RPMI8226 (cell line): ENCODE measurements around the gene USP20.

ENCODE experiments used
- DNase-seq: peaks from one replicate; pipeline ENCODE4 v3.0.0-alpha.2; 2015

USP20 gene

GRCh38 chr9:129858167-129858962, 23.1 kb downstream of the USP20 start:
- DNase-seq: no peak

DNA sequence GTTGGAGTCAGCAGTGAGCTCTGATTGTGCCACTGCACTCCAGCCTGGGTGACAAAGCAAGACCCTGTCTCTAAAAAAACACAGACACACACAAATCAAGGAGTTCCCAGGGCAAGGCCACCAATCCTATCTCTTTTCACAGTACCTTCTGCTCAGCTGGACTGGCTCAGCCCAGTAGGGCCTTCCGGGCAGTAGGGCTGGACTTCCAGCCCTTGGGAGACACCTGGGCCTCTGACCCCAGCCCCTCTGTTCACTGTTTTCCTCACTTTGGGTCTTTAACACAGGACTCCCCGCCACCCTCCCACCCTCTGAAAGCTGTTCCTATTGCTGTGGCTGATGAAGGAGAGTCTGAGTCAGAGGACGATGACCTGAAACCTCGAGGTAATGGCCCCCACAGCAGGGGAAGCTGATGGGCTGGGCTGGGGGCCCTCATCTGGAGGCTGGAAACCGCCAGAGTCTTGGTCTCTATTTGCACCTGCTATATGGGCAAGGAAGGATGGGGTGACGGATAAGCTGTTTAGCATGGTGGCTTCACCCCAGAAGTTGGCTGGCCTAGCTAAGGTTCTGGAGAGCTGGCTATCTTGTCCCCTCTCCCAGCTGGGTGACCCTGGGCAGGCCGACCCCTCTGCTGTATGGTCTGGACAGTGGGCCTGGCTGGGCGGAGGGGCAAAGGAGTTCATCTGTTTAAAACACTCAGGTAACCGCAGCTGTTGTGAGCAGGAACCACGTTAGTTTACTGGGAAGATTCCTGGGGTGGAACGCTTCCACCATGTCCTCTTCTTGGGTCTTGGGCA, 25.6 kb downstream of the USP20 start:
- no peak for DNase-seq

DNA sequence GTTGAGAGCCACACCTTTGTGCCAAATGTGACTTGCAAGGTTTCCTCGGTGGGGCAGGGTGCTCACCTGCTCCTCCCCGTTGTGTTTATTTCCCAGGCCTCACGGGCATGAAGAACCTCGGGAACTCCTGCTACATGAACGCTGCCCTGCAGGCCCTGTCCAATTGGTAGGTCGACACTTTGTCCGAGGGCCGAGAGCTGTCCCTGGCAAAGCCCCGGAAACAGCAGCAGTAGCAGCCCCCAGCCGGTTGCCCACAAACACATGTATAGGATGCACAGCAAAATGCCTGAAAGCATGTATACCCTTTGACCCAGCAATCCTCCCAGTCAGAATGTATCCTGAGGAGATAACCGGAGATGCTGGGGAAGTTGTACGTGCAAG, 26.2 kb downstream of the USP20 start:
- no peak for DNase-seq

DNA sequence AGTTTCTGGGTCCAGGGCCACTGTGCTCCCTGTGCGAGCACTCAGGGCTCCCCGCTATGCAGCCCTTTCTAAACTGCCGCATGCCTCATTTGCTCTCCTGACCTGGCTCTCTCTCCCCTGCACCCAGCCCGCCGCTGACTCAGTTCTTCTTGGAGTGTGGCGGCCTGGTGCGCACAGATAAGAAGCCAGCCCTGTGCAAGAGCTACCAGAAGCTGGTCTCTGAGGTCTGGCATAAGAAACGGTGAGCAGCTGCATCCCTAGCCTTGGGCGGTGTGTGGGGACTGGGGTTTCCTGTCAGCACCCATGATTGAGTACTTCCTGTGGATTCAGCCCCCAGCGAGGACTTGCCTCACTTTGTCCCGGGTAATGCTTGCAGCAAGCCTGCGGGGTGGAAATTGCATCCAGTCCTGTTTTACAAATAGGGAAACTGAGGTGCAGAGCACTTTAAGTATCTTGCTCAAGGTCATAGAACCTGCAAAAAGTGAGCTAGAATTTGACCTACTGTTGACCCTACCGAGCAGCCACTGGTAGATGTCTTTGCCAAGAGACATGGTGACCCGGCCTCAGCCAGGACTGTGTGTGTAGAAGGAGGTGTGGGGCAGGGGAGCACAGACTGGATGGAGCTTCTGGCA, 27.9 kb downstream of the USP20 start:
- no peak for DNase-seq

DNA sequence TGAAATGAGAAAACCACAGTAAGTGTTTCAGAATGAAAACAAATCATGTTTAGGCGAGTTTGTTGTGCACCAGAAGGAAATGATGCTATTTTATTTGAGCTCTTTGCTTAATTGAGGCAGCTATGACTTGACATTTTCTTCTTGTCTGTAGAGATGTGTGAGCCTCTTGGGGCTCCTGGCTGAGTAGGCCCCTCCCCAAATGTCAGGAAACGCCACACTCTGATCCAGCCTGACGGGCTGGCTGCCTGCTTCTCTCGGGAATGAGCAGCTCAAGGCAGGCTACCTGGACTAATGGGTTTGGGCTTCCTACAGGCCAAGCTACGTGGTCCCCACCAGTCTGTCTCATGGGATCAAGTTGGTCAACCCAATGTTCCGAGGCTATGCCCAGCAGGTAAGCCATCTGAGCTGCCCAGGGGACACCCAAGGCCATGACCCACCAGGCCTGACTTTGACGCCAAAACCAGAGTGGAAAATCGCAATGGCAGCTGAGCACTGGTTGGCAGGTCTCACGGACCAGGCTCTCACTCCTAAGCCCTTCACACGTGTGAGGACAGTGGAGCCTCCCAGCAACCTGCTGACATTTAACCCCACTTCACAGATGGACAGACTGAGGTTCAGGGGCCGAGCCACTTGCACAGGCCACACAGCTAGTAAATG, 29.9 kb downstream of the USP20 start:
- no peak for DNase-seq

- no peak for DNase-seq
Observed at GRCh38 chr9:129865668-129866320, 30.5 kb downstream of the USP20 start.

- DNase-seq: no peak
Observed at GRCh38 chr9:129866394-129867135, 31.3 kb downstream of the USP20 start.

DNA sequence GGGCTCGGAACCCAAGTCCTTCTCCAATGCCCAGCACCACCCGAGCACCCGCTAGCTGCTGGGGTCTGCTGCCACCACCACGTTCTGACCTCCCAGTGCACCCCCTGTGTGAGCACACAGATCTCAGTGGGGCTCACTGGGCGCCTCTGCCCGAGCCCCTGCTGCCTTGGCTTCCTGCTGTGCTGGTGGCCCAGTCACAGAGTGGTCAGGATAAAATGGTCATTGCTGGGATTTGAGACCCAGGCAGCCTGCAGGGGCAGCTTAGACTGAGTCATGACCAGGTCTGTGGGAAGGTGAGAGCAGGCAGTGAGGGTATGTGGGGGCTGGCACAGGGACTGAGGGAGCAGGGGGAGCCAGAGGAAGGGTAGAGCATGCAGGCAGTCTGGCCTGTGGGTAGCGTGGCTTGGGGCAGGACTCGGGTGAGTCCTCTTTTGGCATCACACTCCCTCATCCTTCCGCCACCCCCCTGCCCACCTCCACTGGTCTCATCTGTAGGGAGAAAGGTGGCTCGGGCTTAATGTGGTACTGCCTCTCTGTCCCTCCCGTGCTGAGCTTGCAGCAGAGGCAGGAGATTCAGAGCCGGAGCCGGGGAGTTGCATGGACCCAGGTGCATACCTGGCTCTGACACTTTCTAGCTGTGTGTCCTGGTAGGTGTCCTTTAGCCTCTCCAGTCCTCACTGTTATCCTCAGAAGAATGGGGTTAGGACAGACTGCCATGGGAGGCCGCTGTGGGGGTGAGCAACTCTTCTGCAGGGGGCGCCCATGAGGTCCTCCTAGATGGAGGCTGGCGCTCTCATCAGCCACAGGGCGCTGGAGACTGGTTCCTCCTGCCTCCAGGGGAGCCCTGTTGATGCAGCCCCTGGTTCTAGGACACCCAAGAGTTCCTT, 32.1 kb downstream of the USP20 start:
- peak; percentile 15 for DNase-seq

- no peak for DNase-seq
Observed at GRCh38 chr9:129868023-129868871, 33.0 kb downstream of the USP20 start.

GRCh38 chr9:129868872-129869486, 33.7 kb downstream of the USP20 start:
- no peak for DNase-seq

DNA sequence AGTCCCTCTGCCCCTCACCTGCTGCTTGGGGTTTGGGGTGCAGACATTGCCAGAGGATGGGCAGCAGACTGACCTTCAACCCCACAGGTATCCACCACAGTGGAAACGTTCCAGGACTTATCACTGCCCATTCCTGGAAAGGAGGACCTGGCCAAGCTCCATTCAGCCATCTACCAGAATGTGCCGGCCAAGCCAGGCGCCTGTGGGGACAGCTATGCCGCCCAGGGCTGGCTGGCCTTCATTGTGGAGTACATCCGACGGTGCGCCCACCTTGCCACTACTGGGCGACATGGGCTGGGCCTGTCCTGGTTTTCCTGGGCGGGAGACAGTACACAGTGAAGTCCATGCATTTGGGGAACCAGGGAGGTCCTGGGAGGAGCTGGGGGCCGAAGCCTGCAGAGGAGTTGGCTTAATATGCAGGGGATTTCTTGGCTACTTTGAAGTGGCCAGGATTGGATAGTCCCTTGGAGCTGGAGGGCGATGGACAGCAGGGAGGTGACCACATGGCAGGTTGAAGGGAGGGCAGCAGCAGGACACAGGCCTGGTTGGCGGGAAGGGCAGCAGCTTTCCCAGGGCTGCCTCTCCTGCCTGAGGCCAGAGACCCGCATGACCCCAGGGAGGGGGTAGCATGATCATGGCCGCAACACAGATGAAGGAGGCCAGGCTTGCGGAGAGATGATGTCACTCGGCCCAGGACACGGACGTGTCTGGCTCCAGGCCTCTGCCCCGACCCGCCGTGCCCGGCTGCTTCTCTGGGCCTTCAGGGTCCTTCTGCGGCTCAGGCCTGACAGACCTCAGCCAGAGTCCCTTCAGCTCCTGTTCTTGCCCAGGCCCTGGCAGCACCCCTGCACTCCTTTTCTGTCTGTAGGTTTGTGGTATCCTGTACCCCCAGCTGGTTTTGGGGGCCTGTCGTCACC, 34.6 kb downstream of the USP20 start:
- DNase-seq: no peak

GRCh38 chr9:129871046-129871445, 35.8 kb downstream of the USP20 start:
- DNase-seq: no peak

DNA sequence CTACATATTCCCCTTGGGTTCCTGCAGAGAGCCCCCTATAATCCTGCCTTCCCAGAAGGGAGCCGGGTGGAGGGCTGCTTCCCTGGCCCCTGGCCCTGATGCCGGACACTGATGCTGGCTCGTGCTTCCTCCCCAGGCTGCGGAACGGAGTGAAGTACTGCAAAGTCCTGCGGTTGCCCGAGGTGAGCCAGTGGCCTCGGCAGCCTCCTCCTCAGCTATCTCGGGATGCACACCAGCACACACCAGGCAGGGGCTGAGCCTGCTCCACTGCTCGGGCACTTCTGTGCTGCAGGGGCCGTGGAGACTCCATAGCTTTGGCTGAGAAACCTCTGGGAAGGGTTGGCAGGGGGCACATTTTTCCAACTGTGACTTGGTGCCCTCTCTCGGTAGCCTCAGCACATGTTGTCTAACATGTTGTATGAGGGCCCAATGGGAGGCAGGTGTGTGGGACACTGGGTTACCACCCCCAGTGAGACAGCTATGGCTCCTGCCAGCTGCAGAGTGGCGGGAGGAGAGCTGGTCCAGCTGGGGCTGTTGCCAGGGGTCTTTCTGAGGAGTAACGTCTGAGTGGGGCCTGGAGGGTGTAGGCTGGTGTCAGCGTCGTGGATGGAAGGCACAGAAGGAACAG, 38.4 kb downstream of the USP20 start:
- no peak for DNase-seq

GRCh38 chr9:129874261-129875101, 39.2 kb downstream of the USP20 start:
- DNase-seq: no peak

GRCh38 chr9:129875181-129875611, 39.9 kb downstream of the USP20 start:
- DNase-seq: no peak

GRCh38 chr9:129875687-129876395, 40.6 kb downstream of the USP20 start:
- no peak for DNase-seq
